Fibroblast of lung (primary cell): Measurements from ENCODE around the gene NPTX1.

Source experiments
- EZH2 ChIP-seq: IDR thresholded peaks from 2 replicates; pipeline ENCODE4 v1.5.1; 2012; ENCODE audit warnings: low read length, control low read depth, mild to moderate bottlenecking; ENCODE audit errors: missing control alignments
- TF ChIP-seq, protein P1 (sequence below), 2 donors: IDR thresholded peaks in 1 of 2; conservative IDR thresholded peaks in 1 of 2; 1 replicate in 1 of 2; 2 replicates in 1 of 2; pipeline ENCODE4 v1.5.1; 2011 to 2012; ENCODE audit warnings: low read length in 2 of 2, control low read depth in 1 of 2, inconsistent platforms in 1 of 2, low read depth in 1 of 2, mild to moderate bottlenecking in 1 of 2

DNA sequence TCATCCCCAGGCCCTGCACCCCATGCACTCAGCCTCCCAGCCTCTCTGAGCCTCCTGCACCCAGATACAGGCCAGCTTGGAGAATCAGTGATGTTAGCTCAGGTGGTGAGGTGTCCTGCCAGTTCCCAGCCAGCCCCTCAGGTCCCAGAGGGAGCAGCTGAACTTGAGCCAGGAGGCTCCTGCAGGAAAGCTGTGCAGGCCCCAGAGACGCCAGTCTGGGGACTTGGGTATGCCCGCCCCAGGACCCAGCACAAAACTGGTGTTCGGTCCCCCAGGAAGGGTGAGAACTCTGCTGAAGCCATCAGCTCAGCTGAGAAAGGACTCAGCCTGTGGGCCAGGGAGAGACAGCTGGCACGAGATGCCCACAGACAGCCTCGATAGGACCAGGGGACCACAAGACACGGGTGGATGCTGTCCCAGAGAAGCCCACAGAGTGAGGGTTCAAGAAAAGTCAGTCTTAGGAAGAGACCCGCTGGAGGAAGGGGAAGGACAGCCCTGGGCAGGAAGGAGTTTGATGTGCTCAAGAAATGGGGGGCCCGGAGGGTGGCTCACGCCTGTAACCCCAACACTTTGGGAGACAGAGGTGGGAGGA lies 50.5 kb downstream of the NPTX1 start:
- TF ChIP-seq, protein P1, sequence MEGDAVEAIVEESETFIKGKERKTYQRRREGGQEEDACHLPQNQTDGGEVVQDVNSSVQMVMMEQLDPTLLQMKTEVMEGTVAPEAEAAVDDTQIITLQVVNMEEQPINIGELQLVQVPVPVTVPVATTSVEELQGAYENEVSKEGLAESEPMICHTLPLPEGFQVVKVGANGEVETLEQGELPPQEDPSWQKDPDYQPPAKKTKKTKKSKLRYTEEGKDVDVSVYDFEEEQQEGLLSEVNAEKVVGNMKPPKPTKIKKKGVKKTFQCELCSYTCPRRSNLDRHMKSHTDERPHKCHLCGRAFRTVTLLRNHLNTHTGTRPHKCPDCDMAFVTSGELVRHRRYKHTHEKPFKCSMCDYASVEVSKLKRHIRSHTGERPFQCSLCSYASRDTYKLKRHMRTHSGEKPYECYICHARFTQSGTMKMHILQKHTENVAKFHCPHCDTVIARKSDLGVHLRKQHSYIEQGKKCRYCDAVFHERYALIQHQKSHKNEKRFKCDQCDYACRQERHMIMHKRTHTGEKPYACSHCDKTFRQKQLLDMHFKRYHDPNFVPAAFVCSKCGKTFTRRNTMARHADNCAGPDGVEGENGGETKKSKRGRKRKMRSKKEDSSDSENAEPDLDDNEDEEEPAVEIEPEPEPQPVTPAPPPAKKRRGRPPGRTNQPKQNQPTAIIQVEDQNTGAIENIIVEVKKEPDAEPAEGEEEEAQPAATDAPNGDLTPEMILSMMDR (conservative IDR thresholded peaks at IDR 0.05 in 1 of 2, IDR thresholded peaks at IDR 0.05 in 1 of 2; ENCODE audit: low read depth in 1 of 2, low read length in 2 of 2) = no peak
- no peak for TF ChIP-seq EZH2
